ENCODE results near the gene TEDC1.

TEDC1 gene

GRCh38 chr14:105526776-105527380 is 35.8 kb downstream of the TEDC1 start:
- peak overlapping the region; percentile 50 for H3K4me3 ChIP-seq (ENCODE audit: low read depth, low read length)
- no peak for DNase-seq (ENCODE audit: low read depth)
- in situ Hi-C loops (cut with HindIII; ENCODE audit: low sequenced_read_pairs): no loop called here
- TF ChIP-seq CTCF (IDR thresholded peaks at IDR 0.05; ENCODE audit: low read depth, low read length, missing control alignments): no peak

- peak overlapping the region; percentile 50 for H3K4me3 ChIP-seq (ENCODE audit: low read depth, low read length)
- in situ Hi-C loops (cut with HindIII; ENCODE audit: low sequenced_read_pairs): no loop called here
- TF ChIP-seq CTCF (IDR thresholded peaks at IDR 0.05; ENCODE audit: low read depth, low read length, missing control alignments): no peak
- no peak for DNase-seq (ENCODE audit: low read depth)
Measured at GRCh38 chr14:105527381-105527825, 36.4 kb downstream of the TEDC1 start.

GRCh38 chr14:105527826-105528585 is 37.0 kb downstream of the TEDC1 start:
- peak; percentile 72 for TF ChIP-seq CTCF (IDR thresholded peaks at IDR 0.05; ENCODE audit: low read depth, low read length, missing control alignments)
- peak; percentile 16 for DNase-seq (ENCODE audit: low read depth)
- in situ Hi-C loops (cut with HindIII; ENCODE audit: low sequenced_read_pairs): no loop called here
- peak overlapping the region; percentile 50 for H3K4me3 ChIP-seq (ENCODE audit: low read depth, low read length)

- H3K4me3 ChIP-seq (ENCODE audit: low read depth, low read length): peak overlapping the region; percentile 50
- no peak for DNase-seq (ENCODE audit: low read depth)
- in situ Hi-C loops (cut with HindIII; ENCODE audit: low sequenced_read_pairs): no loop called here
- no peak for TF ChIP-seq CTCF (IDR thresholded peaks at IDR 0.05; ENCODE audit: low read depth, low read length, missing control alignments)
Measured at GRCh38 chr14:105528586-105529318, 37.7 kb downstream of the TEDC1 start.

GRCh38 chr14:105529319-105529568 is 38.2 kb downstream of the TEDC1 start:
- TF ChIP-seq CTCF (IDR thresholded peaks at IDR 0.05; ENCODE audit: low read depth, low read length, missing control alignments): no peak
- H3K4me3 ChIP-seq (ENCODE audit: low read depth, low read length): no peak overlapping the region
- in situ Hi-C loops (cut with HindIII; ENCODE audit: low sequenced_read_pairs): no loop called here
- DNase-seq (ENCODE audit: low read depth): no peak

- no peak for DNase-seq (ENCODE audit: low read depth)
- H3K4me3 ChIP-seq (ENCODE audit: low read depth, low read length): no peak overlapping the region
Measured at GRCh38 chr14:105529569-105530284, 38.7 kb downstream of the TEDC1 start.

More at GRCh38 chr14:105529569-105530284, 38.7 kb downstream of the TEDC1 start:
- in situ Hi-C loops (cut with HindIII; ENCODE audit: low sequenced_read_pairs): no loop called here
- no peak for TF ChIP-seq CTCF (IDR thresholded peaks at IDR 0.05; ENCODE audit: low read depth, low read length, missing control alignments)

Measured in astrocyte of the cerebellum (primary cell).